Measurements from ENCODE around the gene ADAMTSL3. TPM values are rescaled to one million over a fixed set of nuclear protein-coding genes. Genes with fewer than 3 reads are reported as not detected.

The ADAMTSL3 gene
- total and polyA plus RNA-seq, 2 of the 8 experiments (the other 6 are each of a cell fraction or from before 2014, with no cell fraction given): 0.35 to 1.4 TPM

GRCh38 chr15:83855956-83856355, 202.0 kb downstream of the ADAMTSL3 start:
- H2AK5ac ChIP-seq (ENCODE audit: low read depth, low read length): no peak overlapping the region
- H4K8ac ChIP-seq (ENCODE audit: extremely low read depth, insufficient read depth, low read length): no peak overlapping the region
- no peaks in the 10 kb centered on the region for H3K27me3 ChIP-seq (replicated peaks in 1 of 4; ENCODE audit: control insufficient read depth in 3 of 4, extremely low read depth in 1 of 4, insufficient read depth in 3 of 4, low read length in 3 of 4)
- H3K27ac ChIP-seq (ENCODE audit: low read depth, low read length): no peak overlapping the region
- no peak overlapping the region for H2BK20ac ChIP-seq (ENCODE audit: low read length)
- H3K79me1 ChIP-seq (ENCODE audit: low read depth, low read length): no peaks in the 10 kb centered on the region
- TF ChIP-seq SP4 (IDR thresholded peaks at IDR 0.05; ENCODE audit: low read length) (no peak), SRF (IDR thresholded peaks at IDR 0.05; ENCODE audit: low read depth, low read length) (no peak), EGR1 (IDR thresholded peaks at IDR 0.05; ENCODE audit: borderline replicate concordance, low read depth, low read length) (no peak), TAF7 (optimal IDR thresholded peaks at IDR 0.05; ENCODE audit: borderline replicate concordance, low read depth, low read length) (no peak)
- H3K14ac ChIP-seq (ENCODE audit: insufficient read length): no peak overlapping the region
- no peak overlapping the region for H3K23ac ChIP-seq (ENCODE audit: insufficient read length)
- WGBS, 2 experiments (ENCODE audit: extremely low coverage in 1 of 2, insufficient coverage in 1 of 2, insufficient read length in 1 of 2, insufficient replicate concordance in 2 of 2, low coverage in 1 of 2, low lambda C conversion rate in 2 of 2, missing lambda C conversion rate in 1 of 2): 86% methylated on average over 1 of the region's 1 CpG; no CpG with 5 or more reads in 1 of the 2 experiments
- no peak for DNase-seq (ENCODE audit: low read depth in 1 of 2, low spot score in 2 of 2)
- H2BK15ac ChIP-seq (ENCODE audit: low read length): no peak overlapping the region
- no peaks in the 10 kb centered on the region for H3K36me3 ChIP-seq (ENCODE audit: control insufficient read depth in 2 of 4, insufficient read depth in 4 of 4, low read length in 3 of 4)
- H4K91ac ChIP-seq (replicated peaks; ENCODE audit: insufficient read length, low read length): no peak overlapping the region
- H2BK5ac ChIP-seq (ENCODE audit: low read depth, low read length): no peak overlapping the region
- ChIA-PET POLR2A (ENCODE audit: partially characterized antibody) (no interaction called here), CTCF (ENCODE audit: partially characterized antibody) (interaction anchor here (0.5 to 2.4 kb wide), 5 partner anchors 12 to 263 kb away, joined by 3 to 6 read pairs (median 6); no protein-coding TSS in a partner anchor)
- H3K4me2 ChIP-seq (ENCODE audit: insufficient read depth in 1 of 2, low read depth in 2 of 2, low read length in 2 of 2): no peak overlapping the region
- no peak overlapping the region for H3K18ac ChIP-seq (ENCODE audit: extremely low read depth, low read length)
- no peak overlapping the region for H3K56ac ChIP-seq (replicated peaks; ENCODE audit: insufficient read length, low read depth, low read length)
- H2BK12ac ChIP-seq (ENCODE audit: low read depth, low read length): no peak overlapping the region
- no peak for FAIRE-seq
- H3K23me2 ChIP-seq (ENCODE audit: low read depth, low read length): no peaks in the 10 kb centered on the region
- no peaks in the 10 kb centered on the region for H3K79me2 ChIP-seq (ENCODE audit: control insufficient read depth in 1 of 2, insufficient read depth in 2 of 2, low read length in 2 of 2)
- no peak overlapping the region for H2BK120ac ChIP-seq (replicated peaks; ENCODE audit: low read depth, low read length)
- no peak overlapping the region for H4K5ac ChIP-seq (ENCODE audit: insufficient read length, low read depth, low read length)
- peaks cover 0 to 2% of the 10 kb centered on the region in 2 experiments for H4K20me1 ChIP-seq (replicated peaks in 1 of 2; ENCODE audit: control insufficient read depth in 1 of 2, insufficient read depth in 2 of 2, low read length in 2 of 2)
- H2AFZ ChIP-seq (ENCODE audit: low read length): no peak overlapping the region
- no peak overlapping the region for H3K4ac ChIP-seq (replicated peaks; ENCODE audit: insufficient read length, low read depth, low read length)
- H3K9me3 ChIP-seq (ENCODE audit: insufficient read depth in 2 of 2, low read depth in 1 of 2, low read length in 1 of 2): peaks cover 5 to 9% of the 10 kb centered on the region in 2 experiments; a peak in 3 of 4 replicates
- no peak overlapping the region for H3K9ac ChIP-seq (replicated peaks in 1 of 4; ENCODE audit: extremely low read depth in 1 of 4, low read depth in 3 of 4, low read length in 3 of 4)
- no peaks in the 10 kb centered on the region for H3K4me1 ChIP-seq (replicated peaks in 1 of 4; ENCODE audit: control insufficient read depth in 3 of 4, insufficient read depth in 4 of 4, low read length in 3 of 4)
- no peak overlapping the region for H3K4me3 ChIP-seq (ENCODE audit: extremely low read depth in 1 of 4, insufficient read depth in 2 of 4, low read depth in 3 of 4, low read length in 4 of 4)
